Pons (tissue), 1 donor: ENCODE measurements around the gene IL4R.
A peak's percentile ranks its signal among the peaks of the same experiment; 100 is the strongest.

ENCODE experiments used
- DNase-seq: peaks from one replicate; pipeline ENCODE4 v3.0.0-alpha.2; 2016; ENCODE audit warnings: low spot score

The IL4R gene

DNA sequence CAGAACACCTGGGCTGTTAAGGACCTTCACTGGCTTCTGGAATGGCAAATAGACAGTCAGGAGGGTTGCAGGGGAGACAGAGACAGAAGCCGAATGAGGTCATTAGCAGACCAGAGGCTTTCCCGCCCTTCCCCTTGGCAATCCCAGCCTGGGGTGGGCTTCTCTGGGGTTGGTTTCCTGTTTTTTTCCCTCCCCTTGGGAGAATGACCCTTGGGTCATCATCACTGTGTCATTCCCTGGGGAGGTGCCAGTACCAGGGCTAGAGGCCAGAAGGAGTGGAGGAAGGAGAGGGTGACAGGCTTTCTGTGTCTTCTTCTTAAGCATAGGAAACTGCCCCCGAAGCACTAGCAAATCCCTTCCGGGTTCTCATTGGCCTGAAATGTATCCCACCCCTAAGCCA lies 45.3 kb downstream of the IL4R start:
- no peak for DNase-seq

DNA sequence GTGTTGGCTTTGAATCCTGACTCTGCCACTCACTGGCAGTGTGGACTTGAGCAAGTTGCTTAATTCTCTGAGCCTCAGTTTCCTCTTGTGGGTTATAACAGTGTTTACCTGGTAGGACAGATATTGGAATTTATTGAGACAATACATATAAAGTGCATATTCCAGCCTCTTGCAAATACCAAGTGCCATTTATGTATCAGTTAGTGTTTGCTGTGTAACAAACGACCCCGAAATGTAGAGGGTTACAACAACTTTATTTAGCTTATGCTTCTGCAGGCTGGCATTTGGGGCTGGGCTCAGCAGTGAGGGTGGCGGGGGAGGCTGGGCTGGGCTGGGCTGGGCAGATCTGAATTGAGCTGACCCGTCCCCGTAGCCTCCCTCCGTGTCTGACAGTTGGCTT lies 45.8 kb downstream of the IL4R start:
- DNase-seq: no peak

DNA sequence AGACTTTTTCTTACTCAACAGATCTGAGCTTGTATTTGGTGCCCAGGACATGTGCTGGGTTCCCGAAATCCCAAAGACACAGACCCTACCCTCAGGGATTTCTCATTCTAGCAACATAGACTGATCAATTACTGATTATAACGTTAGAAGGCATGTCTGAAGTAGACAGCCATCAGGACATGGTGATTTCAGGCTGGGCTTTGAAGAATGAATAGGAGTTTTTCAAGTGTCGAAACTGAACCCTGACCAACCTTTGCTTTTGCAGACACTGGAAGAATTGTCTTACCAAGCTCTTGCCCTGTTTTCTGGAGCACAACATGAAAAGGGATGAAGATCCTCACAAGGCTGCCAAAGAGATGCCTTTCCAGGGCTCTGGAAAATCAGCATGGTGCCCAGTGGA lies 48.2 kb downstream of the IL4R start:
- DNase-seq: no peak

DNA sequence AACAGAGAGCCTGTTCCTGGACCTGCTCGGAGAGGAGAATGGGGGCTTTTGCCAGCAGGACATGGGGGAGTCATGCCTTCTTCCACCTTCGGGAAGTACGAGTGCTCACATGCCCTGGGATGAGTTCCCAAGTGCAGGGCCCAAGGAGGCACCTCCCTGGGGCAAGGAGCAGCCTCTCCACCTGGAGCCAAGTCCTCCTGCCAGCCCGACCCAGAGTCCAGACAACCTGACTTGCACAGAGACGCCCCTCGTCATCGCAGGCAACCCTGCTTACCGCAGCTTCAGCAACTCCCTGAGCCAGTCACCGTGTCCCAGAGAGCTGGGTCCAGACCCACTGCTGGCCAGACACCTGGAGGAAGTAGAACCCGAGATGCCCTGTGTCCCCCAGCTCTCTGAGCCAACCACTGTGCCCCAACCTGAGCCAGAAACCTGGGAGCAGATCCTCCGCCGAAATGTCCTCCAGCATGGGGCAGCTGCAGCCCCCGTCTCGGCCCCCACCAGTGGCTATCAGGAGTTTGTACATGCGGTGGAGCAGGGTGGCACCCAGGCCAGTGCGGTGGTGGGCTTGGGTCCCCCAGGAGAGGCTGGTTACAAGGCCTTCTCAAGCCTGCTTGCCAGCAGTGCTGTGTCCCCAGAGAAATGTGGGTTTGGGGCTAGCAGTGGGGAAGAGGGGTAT lies 48.9 kb downstream of the IL4R start:
- DNase-seq: no peak

DNA sequence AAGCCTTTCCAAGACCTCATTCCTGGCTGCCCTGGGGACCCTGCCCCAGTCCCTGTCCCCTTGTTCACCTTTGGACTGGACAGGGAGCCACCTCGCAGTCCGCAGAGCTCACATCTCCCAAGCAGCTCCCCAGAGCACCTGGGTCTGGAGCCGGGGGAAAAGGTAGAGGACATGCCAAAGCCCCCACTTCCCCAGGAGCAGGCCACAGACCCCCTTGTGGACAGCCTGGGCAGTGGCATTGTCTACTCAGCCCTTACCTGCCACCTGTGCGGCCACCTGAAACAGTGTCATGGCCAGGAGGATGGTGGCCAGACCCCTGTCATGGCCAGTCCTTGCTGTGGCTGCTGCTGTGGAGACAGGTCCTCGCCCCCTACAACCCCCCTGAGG lies 49.5 kb downstream of the IL4R start:
- DNase-seq: no peak

DNA sequence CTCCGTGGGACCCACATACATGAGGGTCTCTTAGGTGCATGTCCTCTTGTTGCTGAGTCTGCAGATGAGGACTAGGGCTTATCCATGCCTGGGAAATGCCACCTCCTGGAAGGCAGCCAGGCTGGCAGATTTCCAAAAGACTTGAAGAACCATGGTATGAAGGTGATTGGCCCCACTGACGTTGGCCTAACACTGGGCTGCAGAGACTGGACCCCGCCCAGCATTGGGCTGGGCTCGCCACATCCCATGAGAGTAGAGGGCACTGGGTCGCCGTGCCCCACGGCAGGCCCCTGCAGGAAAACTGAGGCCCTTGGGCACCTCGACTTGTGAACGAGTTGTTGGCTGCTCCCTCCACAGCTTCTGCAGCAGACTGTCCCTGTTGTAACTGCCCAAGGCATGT lies 50.0 kb downstream of the IL4R start:
- DNase-seq: no peak

DNA sequence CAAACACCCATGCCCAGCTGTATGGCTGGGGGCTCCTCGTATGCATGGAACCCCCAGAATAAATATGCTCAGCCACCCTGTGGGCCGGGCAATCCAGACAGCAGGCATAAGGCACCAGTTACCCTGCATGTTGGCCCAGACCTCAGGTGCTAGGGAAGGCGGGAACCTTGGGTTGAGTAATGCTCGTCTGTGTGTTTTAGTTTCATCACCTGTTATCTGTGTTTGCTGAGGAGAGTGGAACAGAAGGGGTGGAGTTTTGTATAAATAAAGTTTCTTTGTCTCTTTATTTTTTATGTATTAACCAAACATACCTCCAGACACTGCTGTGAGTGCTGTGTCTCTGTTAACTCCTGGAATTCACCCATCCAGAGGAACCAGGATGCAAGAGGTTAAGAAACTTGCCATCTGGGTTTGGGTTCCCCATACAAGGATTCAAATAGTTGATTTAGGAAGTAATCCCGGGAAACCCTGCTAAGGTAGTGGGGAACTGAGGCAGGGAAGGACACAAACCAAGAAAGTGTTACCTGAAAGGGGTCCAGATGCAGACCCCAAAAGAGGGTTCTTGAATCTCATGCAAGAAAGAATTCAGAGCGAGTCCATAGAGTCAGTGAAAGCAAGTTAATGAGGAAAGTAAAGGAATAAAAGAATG lies 50.8 kb downstream of the IL4R start:
- DNase-seq: no peak

DNA sequence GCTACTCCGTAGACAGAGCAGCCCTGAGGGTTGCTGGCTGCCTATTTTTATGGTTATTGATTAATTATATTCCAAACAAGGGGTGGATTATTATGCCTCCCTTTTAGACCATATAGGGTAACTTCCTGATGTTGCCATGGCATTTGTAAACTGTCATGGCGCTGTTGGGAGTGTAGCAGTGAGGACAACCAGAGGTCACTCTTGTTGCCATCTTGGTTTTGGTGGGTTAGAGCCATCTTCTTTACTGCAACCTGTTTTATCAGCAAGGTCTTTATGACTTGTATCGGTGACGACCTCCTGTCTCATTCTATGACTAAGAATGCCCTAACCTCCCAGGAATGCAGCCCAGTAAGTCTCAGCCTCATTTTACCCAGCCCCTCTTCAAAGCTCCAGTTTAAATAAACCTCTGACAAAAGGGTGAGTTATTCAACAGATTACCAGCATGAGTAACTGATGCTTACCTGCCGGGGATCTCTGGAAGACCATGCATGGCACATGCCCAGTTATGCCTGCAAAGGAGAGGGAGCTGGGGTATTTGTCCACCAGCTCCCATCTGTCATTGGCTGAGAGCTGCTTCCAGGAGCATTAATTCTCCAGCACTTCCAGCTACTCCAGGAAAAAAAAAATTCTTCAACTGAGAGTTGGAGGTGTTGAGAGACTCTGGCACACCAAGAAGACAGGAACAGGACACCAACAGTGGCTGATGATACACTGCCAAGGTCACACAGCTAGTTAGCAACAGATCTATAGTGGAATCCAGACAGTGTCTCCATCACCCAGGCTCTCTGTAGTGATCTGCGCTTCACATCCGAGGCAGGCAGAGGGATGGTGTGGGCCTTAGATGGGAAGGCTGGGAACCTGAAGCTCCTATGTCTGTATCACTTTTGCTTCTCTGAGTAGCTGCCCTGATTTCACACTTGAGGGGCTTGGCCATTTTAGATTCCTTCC lies 51.6 kb downstream of the IL4R start:
- no peak for DNase-seq

DNA sequence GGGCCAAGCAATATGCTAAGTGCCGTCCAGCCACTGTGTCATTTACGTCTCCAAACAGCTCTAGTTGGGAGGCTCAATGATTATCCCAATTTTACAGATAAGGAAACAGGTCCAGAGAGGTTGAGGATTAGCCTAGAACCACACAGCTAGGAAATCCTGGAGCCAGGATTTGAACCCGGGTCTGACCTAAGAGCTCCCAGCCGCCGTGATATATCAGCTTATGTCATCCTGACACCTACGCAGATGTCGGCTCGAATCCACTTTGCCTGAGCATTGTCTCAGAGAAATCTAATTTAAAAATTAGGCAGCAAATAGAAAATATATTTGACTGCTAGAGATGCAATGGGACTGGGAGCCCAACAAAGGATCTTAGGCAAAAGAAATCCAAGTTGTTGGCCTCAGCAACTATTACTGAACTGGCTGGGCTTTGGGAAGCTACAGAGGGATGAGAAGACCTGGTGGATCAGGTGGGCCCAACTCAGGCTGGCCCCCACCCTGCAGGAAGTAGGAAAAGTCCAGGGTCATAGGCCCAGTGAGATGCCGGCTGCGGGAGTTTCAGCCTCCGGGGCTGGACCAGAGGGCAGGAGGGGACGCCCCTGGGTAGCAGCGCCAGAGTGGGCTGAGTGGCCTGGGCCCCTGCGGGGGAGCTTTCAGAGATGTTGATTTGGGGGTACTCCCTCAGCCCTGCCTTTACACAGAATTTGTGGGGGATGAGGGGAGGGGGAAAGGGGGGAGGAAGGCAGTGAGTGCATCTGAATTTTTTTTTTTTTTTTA lies 53.1 kb downstream of the IL4R start:
- no peak for DNase-seq

DNA sequence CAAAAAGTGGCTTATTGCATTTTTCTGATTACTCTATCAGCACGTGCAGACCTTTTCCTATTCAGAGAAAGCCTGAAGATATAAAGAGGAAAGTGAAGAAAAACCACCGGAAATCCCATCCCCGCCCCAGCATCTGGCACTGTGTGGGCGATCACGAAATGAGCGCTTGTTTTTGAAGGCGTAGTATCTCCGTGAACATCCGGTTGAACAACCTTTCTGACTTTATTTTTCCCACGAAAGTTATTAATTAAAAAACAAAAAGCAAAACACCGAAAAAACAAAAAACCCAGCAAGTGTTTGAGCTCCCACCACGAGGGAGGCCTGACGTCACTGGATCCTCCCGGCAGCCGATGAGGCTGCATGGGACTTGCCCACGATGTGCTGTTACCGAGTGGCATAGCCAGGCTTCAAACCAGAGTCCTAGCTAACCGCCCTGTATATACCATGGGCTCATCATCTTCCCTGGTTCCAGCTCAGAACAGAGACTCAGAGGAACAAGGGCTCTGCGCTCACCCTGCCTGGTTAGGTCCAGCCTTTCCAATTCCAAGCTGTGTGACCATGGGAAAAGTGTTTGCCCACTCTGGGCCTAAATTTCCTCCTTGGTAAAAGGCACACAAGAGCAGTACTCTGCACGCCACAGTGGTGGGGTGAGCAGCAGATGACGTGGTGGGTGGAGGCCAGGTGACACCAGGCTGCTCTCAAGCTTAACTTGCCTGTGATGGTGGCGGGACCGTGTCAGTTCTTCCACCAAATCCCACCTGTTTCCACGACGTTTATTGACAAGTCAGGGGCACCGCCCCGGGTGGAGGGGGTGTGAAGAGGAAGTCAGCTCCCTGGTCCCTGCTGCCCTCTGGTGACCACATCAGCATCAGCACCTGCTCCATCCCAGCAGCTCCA lies 53.9 kb downstream of the IL4R start:
- DNase-seq: peak; percentile 54

DNA sequence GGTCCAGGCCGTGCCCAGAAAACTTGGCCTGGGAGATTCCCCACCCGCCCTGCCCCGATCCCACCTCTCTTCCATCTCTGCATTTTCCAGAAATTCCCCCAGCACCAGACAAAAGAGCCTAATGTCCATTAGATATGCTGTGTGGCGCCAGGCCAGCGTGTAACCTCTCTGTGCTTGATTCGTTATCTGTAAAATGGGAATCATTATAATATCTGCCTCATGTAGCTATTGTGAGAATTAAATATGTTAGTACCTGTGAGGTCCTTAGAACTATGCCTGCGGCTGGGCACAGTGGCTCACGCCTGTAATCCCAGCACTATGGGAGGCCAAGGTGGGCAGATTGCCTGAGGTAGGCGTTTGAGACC lies 54.6 kb downstream of the IL4R start:
- DNase-seq: no peak

DNA sequence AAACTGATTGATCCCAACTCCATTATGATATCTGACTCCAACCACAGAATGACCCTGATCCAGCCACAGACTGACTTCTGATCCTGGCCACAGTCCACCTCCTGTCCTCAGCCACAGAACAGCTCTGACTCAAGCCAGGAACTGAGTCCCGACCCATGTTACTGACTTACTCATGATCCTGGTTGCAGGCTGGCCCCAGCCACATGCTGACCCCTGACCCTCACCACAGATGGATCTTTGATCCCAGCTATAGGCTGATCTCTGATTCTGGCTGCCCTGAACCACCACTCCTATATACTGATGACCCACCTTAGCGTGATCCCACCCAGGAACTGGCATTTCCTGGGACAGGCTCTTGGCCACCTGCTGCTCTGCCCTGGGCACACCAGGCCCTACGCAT lies 56.0 kb downstream of the IL4R start:
- no peak for DNase-seq

DNA sequence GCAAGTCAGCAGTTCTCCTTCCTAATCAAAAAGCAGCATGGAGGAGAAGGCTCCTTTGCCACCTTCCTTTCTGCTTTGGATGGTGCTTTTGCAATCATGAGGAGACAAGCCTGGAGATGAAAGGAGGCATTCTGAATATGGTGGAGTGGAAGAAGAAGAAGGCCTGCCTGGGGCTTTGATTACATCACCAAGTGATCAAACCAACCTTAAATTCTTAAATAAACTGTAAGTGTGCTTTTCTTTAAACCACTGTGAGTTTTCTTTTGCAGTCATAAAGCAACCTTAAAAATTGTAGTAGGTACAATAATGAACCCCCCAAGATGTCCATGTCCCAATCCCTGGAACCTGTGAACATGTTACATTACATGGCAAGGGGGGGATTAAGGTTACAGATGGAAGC lies 56.5 kb downstream of the IL4R start:
- no peak for DNase-seq

DNA sequence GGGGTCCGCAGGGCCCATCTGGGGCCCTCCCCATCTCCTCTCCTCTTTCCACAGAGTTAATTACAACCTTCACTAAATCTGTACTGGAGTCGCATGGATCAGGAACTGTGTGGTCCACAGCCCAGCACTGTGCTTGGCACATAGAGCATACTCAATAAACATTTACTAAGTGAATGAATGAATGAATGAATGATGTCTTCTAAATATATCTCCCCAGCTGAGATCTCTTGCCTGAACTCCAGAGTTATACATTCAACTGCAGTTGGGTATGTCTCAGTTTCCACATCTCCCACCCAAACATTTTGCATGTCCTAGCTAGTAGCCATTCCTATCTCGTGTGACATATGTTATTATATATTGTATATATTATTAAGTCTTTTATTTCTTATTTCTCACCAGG lies 59.5 kb downstream of the IL4R start:
- DNase-seq: no peak

DNA sequence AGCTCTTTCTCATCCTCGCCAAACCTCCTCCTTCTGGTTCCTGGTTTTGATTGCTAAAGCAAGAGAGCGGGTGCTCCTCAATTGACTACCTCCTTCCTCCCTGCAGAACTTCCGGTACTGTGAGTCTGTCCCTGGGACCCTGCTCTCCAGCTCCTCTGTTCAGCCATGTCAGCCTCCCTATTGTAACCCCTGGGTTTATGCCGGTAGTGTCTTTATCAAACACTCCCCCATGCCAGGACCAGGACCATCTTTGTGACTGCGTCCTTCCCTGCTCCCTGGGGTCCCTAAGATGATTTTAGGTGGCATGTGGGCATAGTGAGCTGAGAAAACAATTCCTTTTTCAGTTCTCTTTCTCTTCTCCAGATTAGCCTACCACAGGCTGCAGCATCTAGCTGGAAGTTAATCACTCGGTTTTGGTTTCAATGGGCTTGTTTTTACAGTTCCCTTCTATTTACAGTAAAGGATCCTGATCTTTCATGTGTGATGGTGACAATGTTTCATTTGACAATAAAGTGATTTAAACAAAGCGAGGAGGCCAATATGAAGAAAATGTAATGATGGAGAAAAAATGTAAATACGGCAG lies 60.5 kb downstream of the IL4R start:
- peak; percentile 61 for DNase-seq

DNA sequence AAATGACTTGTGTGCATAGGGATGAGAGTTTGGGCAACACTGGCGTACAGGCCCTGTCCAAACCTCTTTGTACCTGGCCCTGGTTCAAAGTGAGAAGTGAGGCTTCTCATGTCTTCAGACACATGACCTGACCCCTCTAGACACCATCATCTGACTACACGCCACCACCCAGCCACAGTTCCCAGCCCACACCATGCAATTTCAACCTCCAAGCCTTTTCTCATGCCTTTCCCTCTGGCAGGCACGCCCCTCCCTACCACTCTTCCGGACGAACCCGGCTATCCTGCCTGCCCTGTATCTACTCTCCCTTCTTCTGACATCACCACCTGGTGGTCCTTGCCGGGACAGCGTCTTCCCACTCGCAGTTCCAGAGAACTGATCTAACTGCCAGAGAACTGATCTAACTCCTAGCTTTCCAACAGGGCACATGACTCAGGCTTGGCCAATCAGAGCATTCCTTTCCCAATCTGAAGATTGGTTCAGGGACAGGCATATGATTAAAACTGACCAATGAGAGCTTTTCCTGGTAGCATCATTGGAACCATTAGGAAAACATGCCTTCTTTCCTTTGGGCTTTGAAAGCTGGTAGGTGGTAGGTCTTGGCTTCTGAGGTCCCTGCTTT lies 61.1 kb downstream of the IL4R start:
- DNase-seq: peak; percentile 83

DNA sequence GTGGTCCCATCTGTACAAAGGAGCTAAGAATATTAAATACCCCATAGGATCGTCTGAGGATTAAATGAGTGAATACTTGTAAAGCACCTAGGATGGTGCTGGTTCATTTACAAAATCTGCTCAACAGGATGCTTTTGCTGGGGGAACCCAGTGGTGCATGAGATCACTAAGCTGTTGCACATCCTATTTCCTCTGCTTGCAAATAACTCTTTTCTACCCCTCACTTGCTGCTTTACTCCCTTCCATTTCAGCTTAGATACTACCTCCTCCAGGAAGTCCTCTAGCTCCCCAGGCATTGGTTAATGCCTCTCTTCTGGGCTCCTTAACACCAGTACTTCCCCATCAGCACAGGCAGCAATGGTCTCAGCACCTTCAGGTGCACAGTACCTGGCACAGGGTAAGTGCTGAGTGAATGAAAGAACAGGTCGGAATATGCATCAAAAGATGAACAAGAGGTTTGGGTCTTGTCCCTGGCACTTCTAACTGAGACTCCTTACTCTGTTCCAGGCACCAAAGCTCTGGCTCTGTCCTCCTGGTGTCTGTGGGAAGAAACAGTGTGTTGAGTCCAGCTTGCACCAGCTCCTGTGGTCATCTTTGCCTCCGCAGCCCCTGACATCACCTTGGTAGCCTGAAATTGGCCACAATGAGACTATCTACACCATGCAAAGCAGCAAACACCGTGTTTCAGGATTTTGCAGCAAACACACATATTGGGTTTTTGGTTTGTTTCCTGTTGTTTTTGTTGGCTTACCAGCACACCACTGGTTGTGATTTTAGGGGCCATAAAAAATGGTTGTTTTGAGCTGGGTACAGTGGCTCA lies 64.1 kb downstream of the IL4R start:
- no peak for DNase-seq

DNA sequence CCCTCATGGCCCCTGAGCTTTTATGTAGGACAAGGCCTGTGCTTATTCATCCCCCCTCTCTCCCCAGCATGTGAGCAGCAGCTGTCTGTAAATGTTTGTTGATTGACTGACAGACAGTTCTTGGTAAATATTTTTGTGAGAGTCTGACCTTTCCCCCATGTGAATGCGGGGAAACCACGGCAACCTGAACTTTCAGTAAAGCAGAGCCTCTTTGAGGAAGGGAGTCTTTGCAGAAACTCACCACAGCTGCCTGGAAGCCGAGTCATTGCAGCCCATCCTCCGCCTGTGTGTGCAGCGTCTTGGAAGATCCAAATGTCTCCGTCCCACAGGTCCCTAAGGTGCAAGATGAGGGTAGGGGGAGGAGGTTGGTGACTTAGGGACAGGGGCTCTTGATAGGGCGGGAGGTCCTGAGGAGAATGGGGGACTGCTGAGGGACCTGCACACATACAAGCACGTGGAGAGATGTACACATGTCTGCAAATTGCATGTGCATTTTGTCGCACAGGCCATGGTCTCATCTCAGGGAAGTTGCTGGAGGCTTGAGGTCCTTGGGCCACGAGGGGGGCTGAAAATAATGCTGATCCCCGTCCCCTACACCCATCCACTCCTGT lies 65.2 kb downstream of the IL4R start:
- no peak for DNase-seq

DNA sequence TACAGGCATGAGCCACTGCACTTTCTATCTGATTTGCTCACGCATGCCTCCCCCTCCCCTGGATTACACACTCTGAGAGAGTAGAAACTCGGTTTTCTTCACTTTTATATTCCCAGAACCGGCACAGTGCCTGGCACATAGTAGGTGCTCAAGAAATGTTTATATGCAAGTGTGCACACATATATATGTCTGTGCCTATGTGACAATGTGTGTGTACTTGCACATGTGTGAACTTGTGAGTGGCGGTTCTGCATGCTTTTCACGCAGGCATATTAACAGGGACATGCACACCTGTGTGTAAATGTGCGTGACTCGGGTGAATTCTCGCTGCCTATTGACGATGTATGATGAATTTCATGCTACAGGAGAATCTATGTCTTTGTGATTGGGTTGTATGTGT lies 66.1 kb downstream of the IL4R start:
- DNase-seq: no peak
